ENCODE data around the gene CCKAR.

GRCh38 chr4:26459054-26459755, 31.1 kb downstream of the CCKAR start:
- TF ChIP-seq ZNF138 (CRISPR knock-in tag; conservative IDR thresholded peaks at IDR 0.05) (no peak), CTCF (IDR thresholded peaks at IDR 0.05) (0 out of 2 replicates have a peak, but pooled peaks have one; percentile 17), SP1 (CRISPR knock-in tag; conservative IDR thresholded peaks at IDR 0.05) (no peak), MYBL2 (CRISPR knock-in tag; IDR thresholded peaks at IDR 0.05) (no peak), ZMAT4 (CRISPR knock-in tag; IDR thresholded peaks at IDR 0.05) (no peak), ZBTB21 (CRISPR knock-in tag; IDR thresholded peaks at IDR 0.05; ENCODE audit: borderline replicate concordance) (no peak), CREB1 (CRISPR knock-in tag; IDR thresholded peaks at IDR 0.05) (no peak), ATF1 (CRISPR knock-in tag; IDR thresholded peaks at IDR 0.05) (no peak), MAX (CRISPR knock-in tag; IDR thresholded peaks at IDR 0.05) (no peak), TEAD1 (CRISPR knock-in tag; IDR thresholded peaks at IDR 0.05) (no peak)
